Uterus (tissue), 4 donors: ENCODE results near the gene AVPI1. TPM values are rescaled to one million over a fixed set of nuclear protein-coding genes. Genes with fewer than 3 reads are reported as not detected.

ENCODE experiments used
- DNase-seq, 2 donors: peaks; one replicate each; pipeline ENCODE4 v3.0.0-alpha.2; 2019 to 2020
- H3K27ac ChIP-seq, 2 donors: fragments of 200-600 bp; sonication (generic); 1 replicate in 1 of 2; 2 replicates in 1 of 2; pipeline ENCODE4 v1.5.1; 2016 to 2018
- H3K27me3 ChIP-seq, 2 donors: fragments of 200-600 bp; sonication (generic); one replicate each; pipeline ENCODE4 v1.5.1; 2018 to 2019; ENCODE audit warnings: control low read depth in 1 of 2
- H3K36me3 ChIP-seq, 2 donors: fragments of 200-600 bp; sonication (generic); one replicate each; pipeline ENCODE4 v1.5.1; 2019; ENCODE audit warnings: control low read depth in 1 of 2
- H3K4me1 ChIP-seq, 2 donors: fragments of 200-600 bp; sonication (generic); one replicate each; pipeline ENCODE4 v1.5.1; 2018 to 2019; ENCODE audit warnings: control low read depth in 1 of 2
- H3K4me3 ChIP-seq, 2 donors: fragments of 200-600 bp; sonication (generic); 1 replicate in 1 of 2; 2 replicates in 1 of 2; pipeline ENCODE4 v1.5.1; 2018 to 2019; ENCODE audit warnings: mild to moderate bottlenecking in 1 of 2
- H3K9me3 ChIP-seq, 2 donors: fragments of 200-600 bp; sonication (generic); one replicate each; pipeline ENCODE4 v1.5.1; 2019; ENCODE audit warnings: control low read depth in 1 of 2
- CTCF ChIP-seq, 4 experiments: fragments of 200-600 bp in 2 of 4; fragments of 450-650 bp in 2 of 4; sonication (generic) in 2 of 4; IDR thresholded peaks; one replicate each; pipeline ENCODE4 v1.5.1; 2016 to 2019; ENCODE audit warnings: antibody characterized with exemption in 4 of 4, mild to moderate bottlenecking in 2 of 4, moderate library complexity in 1 of 4
- POLR2A ChIP-seq, 2 donors: fragments of 450-650 bp; IDR thresholded peaks; one replicate each; pipeline ENCODE4 v1.6.1; 2016; ENCODE audit warnings: antibody characterized with exemption in 2 of 2, mild to moderate bottlenecking in 1 of 2, moderate library complexity in 1 of 2
- intact Hi-C: fragments of 100-400 bp; cut with DNase I; formaldehyde crosslinking; loops from one replicate; pipeline ENCODE4 v1.15.1; 2023; ENCODE audit warnings: low total_unique reads
- total RNA-seq, 4 donors: library from RNA; depleted of rRNA in 3 of 4; stranded (reverse); fragments of >200 nt in 3 of 4; gene quantifications; one replicate each; pipeline versions ENCODE4 v1.1.0 to v1.2.4, GENCODE V29; 2014 to 2023
- donor health status: DM: yes; HTN: yes; CAD: no.

Gene AVPI1
- total RNA-seq, 4 donors from 2014 or later, result 0.51 to 15.1 (median 10.8) TPM

GRCh38 chr10:97723001-97723400 lies 36.0 kb upstream of the AVPI1 start:
- no peaks in the 10 kb centered on the region for H3K27me3 ChIP-seq
- H3K4me3 ChIP-seq, result no peak overlapping the region
- peaks cover 4 to 8% of the 10 kb centered on the region in 2 donors for H3K4me1 ChIP-seq
- TF ChIP-seq CTCF (IDR thresholded peaks at IDR 0.05) (no peak), POLR2A (IDR thresholded peaks at IDR 0.05) (no peak)
- no peaks in the 10 kb centered on the region for H3K9me3 ChIP-seq
- intact Hi-C loops, result no loop called here
- peak overlapping the region in 1 of 2 donors; percentile 30 for H3K27ac ChIP-seq
- no peak for DNase-seq
- no peaks in the 10 kb centered on the region for H3K36me3 ChIP-seq

- H3K4me3 ChIP-seq, result no peak overlapping the region
- H3K4me1 ChIP-seq, result peaks cover 4 to 8% of the 10 kb centered on the region in 2 donors
- intact Hi-C loops, result no loop called here
- no peaks in the 10 kb centered on the region for H3K27me3 ChIP-seq
- no peak for TF ChIP-seq POLR2A (IDR thresholded peaks at IDR 0.05)
- TF ChIP-seq CTCF (IDR thresholded peaks at IDR 0.05), result no peak
- H3K36me3 ChIP-seq, result no peaks in the 10 kb centered on the region
- DNase-seq, result no peak
- H3K27ac ChIP-seq, result peak overlapping the region in 1 of 2 donors; percentile 42
- no peaks in the 10 kb centered on the region for H3K9me3 ChIP-seq
Observed at GRCh38 chr10:97721871-97722780, 35.1 kb upstream of the AVPI1 start.

- Histone ChIP-seq H3K4me1 (peaks cover 4 to 17% of the 10 kb centered on the region in 2 donors), H3K27ac (peak overlapping the region; percentile 72 to 98), H3K4me3 (no peak overlapping the region), H3K36me3 (no peaks in the 10 kb centered on the region), H3K9me3 (no peaks in the 10 kb centered on the region), H3K27me3 (no peaks in the 10 kb centered on the region)
- no peak for TF ChIP-seq POLR2A (IDR thresholded peaks at IDR 0.05)
- no peak for TF ChIP-seq CTCF (IDR thresholded peaks at IDR 0.05)
- no peak for DNase-seq
- intact Hi-C loops, result no loop called here
Observed at GRCh38 chr10:97719602-97720001, 32.6 kb upstream of the AVPI1 start.

GRCh38 chr10:97718659-97719142 lies 31.7 kb upstream of the AVPI1 start:
- no peak overlapping the region for H3K4me3 ChIP-seq

More at GRCh38 chr10:97718659-97719142, 31.7 kb upstream of the AVPI1 start:
- Histone ChIP-seq H3K4me1 (peaks cover 4 to 17% of the 10 kb centered on the region in 2 donors), H3K36me3 (no peaks in the 10 kb centered on the region), H3K27me3 (no peaks in the 10 kb centered on the region), H3K27ac (peak overlapping the region; percentile 72 to 98), H3K9me3 (no peaks in the 10 kb centered on the region)
- intact Hi-C loops, result no loop called here
- no peak for TF ChIP-seq POLR2A (IDR thresholded peaks at IDR 0.05)
- TF ChIP-seq CTCF (IDR thresholded peaks at IDR 0.05), result no peak
- DNase-seq, result peak; percentile 73 to 76
